Fibroblast of mammary gland (primary cell): ENCODE measurements around the gene DMC1.

Source experiments
- DNase-seq: peaks from one replicate; pipeline ENCODE4 v3.0.0-alpha.2; 2010; ENCODE audit warnings: low read depth
- H3K4me3 ChIP-seq: 2 replicates; pipeline ENCODE4 v1.5.1; 2011; ENCODE audit warnings: low read depth, mild to moderate bottlenecking, low read length, moderate library complexity; ENCODE audit not compliant: control insufficient read depth
- TF ChIP-seq, protein P1 (sequence below): conservative IDR thresholded peaks from 2 replicates; pipeline ENCODE4 v1.5.1; 2011; ENCODE audit warnings: low read depth, low read length, inconsistent platforms; ENCODE audit not compliant: control insufficient read depth, insufficient read depth

The DMC1 gene

DNA sequence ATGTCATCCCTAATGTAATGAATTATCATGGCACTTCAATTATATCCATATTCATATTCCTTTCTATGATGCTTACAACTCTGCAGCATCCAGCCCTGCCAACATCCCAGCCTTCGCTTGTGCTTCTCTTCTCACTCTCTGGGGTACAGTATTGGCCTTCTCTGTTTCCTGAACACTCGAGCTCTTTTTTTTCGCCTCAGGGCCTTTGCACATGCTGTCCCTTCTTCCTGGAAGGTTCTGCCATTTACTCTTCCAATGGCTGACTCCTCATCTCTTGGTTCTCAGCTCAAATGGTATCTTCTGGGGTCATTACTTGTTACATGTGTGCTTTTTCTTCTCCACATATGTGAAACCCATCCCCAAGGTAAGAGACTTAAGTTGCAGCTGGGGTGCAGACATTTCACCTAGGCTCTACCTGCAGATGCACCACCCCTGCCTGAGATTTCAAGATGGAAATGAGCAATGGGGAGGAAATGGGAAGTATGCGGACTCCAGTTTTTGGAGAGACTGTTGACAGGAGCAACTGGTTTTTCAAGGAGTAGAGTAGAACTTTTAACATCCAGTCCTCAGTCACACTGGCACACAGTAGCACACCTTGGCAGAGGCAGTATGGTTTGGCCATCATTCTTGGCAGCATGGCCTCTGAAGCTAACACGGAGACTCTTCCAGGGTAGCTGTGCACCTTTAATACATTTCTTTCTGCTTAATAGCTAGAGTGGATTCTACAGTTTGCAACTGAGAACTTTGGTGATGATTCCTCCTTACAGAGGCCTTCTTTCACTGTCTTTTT lies 42.4 kb upstream of the DMC1 start:
- TF ChIP-seq, protein P1, sequence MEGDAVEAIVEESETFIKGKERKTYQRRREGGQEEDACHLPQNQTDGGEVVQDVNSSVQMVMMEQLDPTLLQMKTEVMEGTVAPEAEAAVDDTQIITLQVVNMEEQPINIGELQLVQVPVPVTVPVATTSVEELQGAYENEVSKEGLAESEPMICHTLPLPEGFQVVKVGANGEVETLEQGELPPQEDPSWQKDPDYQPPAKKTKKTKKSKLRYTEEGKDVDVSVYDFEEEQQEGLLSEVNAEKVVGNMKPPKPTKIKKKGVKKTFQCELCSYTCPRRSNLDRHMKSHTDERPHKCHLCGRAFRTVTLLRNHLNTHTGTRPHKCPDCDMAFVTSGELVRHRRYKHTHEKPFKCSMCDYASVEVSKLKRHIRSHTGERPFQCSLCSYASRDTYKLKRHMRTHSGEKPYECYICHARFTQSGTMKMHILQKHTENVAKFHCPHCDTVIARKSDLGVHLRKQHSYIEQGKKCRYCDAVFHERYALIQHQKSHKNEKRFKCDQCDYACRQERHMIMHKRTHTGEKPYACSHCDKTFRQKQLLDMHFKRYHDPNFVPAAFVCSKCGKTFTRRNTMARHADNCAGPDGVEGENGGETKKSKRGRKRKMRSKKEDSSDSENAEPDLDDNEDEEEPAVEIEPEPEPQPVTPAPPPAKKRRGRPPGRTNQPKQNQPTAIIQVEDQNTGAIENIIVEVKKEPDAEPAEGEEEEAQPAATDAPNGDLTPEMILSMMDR = no peak
- DNase-seq = no peak
- no peak overlapping the region for H3K4me3 ChIP-seq

DNA sequence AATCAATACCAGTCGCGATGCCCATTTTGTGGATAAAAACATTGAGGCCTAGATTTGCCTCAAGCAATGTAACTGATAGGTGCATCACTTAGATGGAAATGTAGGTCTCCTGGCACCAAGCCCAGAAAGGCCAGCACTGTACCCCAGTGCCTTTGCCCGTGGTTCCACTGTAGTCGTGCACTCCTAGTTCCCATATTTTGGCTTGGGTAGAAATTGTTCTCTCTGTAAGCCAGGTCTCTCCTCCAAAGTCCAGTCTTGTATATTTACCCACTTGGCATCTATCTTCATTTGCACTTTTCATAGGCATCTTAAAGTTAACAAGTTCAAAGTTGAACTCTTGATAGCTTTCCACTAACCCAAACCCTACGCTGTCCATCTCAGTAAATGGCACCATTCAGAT lies 41.6 kb upstream of the DMC1 start:
- no peak overlapping the region for H3K4me3 ChIP-seq
- TF ChIP-seq, protein P1 = no peak
- no peak for DNase-seq

DNA sequence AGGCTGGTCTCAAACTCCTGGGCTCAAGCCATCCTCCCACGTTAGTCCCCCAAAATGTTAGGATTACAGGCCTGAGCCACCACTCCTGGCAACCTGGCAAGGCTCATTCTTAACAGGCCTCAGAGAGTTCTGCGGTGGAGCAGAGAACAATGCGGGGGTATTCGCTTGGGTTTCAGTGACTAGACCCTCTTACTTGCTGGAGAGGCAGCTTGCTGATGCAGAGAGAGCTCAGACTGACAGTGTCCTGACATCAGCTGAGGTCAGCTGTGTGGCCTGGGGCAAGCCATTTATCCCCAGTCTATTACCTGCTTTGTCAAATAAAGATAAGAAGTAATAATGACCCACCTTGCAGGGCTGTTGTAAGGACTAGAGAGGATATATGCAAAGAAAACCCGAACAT lies 40.3 kb upstream of the DMC1 start:
- TF ChIP-seq, protein P1 = no peak
- no peak overlapping the region for H3K4me3 ChIP-seq
- no peak for DNase-seq

DNA sequence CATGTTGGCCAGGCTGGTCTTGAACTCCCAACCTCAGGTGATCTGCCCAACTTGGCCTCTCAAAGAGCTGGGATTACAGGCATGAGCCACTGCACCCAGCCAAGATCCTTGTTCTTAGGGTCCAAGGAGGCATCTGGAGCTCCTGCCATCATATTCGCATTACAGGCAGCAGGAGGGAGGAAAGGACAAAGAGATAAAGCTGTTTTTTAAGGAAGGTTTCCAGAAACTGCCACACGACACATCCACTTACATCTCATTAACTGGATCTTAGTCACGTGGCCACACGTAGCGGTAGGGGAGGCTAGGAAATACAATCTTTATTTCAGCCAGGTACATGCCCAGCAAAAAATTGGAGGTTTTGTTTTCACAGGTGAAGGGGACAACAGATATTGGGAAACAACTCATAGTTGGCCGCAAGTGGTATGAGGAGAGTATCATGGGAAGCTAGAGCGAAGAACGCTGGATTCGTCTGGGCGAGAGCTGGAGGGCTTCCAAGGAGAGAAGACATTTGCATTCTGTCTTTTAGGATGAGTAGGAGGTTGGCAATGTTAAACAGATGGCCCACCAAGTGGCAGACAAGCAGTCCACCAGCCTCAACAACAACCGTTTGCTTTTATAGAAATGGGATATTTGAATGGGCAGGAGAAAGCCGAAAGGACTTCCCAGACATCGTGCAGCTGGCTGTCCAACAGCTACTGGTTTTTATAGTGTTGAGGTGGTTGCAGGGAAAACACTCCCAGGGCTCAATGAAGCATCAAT lies 39.2 kb upstream of the DMC1 start:
- no peak for DNase-seq
- TF ChIP-seq, protein P1 = no peak
- H3K4me3 ChIP-seq = no peak overlapping the region

DNA sequence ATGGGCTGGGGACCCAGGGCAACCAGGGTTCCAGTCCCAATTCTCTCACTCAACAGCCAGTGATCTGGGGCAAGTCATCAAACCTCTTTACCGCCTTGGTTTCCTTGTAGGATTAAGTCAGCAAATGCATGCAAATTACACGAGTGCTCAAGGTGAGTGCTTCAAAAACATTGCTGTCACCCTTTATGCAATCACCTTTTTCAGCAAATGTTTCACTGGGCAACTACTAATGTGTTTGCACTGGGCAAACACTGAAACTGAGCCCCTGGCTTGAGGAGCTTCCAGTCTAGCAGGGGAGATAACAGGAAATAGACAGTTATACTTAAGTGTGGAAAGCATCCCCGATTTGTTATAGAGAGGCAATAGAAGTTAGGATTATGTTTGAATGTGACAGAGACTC lies 37.7 kb upstream of the DMC1 start:
- TF ChIP-seq, protein P1 = no peak
- H3K4me3 ChIP-seq = no peak overlapping the region
- DNase-seq = no peak

DNA sequence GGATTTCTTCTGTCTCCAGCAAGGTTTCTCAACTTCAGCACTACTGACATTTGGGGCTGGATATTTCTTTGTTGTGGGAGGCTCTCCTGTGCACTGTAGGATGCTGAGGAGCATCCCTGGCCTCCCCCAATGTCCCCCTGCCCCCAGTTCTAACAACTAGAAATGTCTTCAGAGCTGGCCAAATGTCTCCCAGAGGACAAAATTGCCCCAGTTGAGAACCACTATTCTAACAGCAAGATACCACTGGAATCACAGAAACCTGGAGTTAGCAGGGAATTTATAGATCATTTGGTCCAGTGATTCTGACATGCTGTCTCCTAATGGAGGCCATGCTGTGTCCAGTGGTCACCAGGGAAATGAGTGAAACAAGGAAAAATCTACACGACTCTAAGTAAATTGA lies 32.2 kb upstream of the DMC1 start:
- no peak overlapping the region for H3K4me3 ChIP-seq
- no peak for DNase-seq
- TF ChIP-seq, protein P1 = no peak
